Liver (tissue), 9 donors: Measurements from ENCODE around the gene TMEM200C. TPM values are rescaled to one million over a fixed set of nuclear protein-coding genes. Genes with fewer than 3 reads are reported as not detected.

Source experiments
- DNase-seq: peaks from one replicate; pipeline ENCODE4 v3.0.0-alpha.2; 2017; ENCODE audit warnings: low spot score
- H3K27ac ChIP-seq, 2 donors: one replicate each; pipeline ENCODE4 v1.7.0; 2013; ENCODE audit warnings: inconsistent platforms in 2 of 2, low read length in 2 of 2, control low read depth in 1 of 2, low read depth in 1 of 2, mild to moderate bottlenecking in 1 of 2
- H3K27me3 ChIP-seq, 4 donors: one replicate each; pipeline versions ENCODE4 v1.6.1 to v1.7.0; 2013; ENCODE audit warnings: low read length in 3 of 4, inconsistent platforms in 1 of 4, mild to moderate bottlenecking in 1 of 4, moderate library complexity in 1 of 4; ENCODE audit not compliant: control insufficient read depth in 4 of 4, insufficient read depth in 4 of 4
- H3K36me3 ChIP-seq, 4 donors: one replicate each; pipeline versions ENCODE4 v1.6.1 to v1.7.0; 2013; ENCODE audit warnings: low read length in 3 of 4, mild to moderate bottlenecking in 3 of 4, low read depth in 1 of 4, moderate library complexity in 1 of 4; ENCODE audit not compliant: control insufficient read depth in 4 of 4, insufficient read depth in 3 of 4
- H3K4me1 ChIP-seq, 4 donors: one replicate each; pipeline versions ENCODE4 v1.6.1 to v1.7.0; 2013; ENCODE audit warnings: low read length in 3 of 4, mild to moderate bottlenecking in 3 of 4, moderate library complexity in 1 of 4; ENCODE audit not compliant: control insufficient read depth in 4 of 4, insufficient read depth in 4 of 4
- H3K4me3 ChIP-seq, 3 donors: one replicate each; pipeline versions ENCODE4 v1.6.1 to v1.7.0; 2013; ENCODE audit warnings: low read length in 3 of 3, control low read depth in 1 of 3, low read depth in 1 of 3, mild to moderate bottlenecking in 1 of 3
- H3K9ac ChIP-seq, 2 donors: one replicate each; pipeline ENCODE4 v1.7.0; 2013; ENCODE audit warnings: low read length in 2 of 2, mild to moderate bottlenecking in 2 of 2, moderate library complexity in 2 of 2, control low read depth in 1 of 2, low read depth in 1 of 2
- H3K9me3 ChIP-seq, 4 donors: one replicate each; pipeline versions ENCODE4 v1.6.1 to v1.7.0; 2013; ENCODE audit warnings: low read length in 3 of 4; ENCODE audit not compliant: control insufficient read depth in 4 of 4
- CTCF ChIP-seq: fragments of 150-350 bp; IDR thresholded peaks from 2 replicates; pipeline ENCODE4 v1.5.1; 2017; ENCODE audit warnings: improper control_type of control experiment, low read depth, low read length; ENCODE audit not compliant: missing input control
- FOXA2 ChIP-seq: IDR thresholded peaks from 2 replicates; pipeline ENCODE4 v1.6.1; 2016; ENCODE audit warnings: antibody characterized with exemption
- HNF4A ChIP-seq, 2 donors: conservative IDR thresholded peaks; 2 replicates each; pipeline ENCODE4 v1.6.1; 2016; ENCODE audit warnings: antibody characterized with exemption in 2 of 2, mild to moderate bottlenecking in 2 of 2
- HNF4G ChIP-seq: IDR thresholded peaks from 2 replicates; pipeline ENCODE4 v1.6.1; 2016; ENCODE audit warnings: antibody characterized with exemption
- JUND ChIP-seq, 2 donors: IDR thresholded peaks; 2 replicates each; pipeline ENCODE4 v1.6.1; 2016; ENCODE audit warnings: antibody characterized with exemption in 2 of 2
- NR2F2 ChIP-seq: IDR thresholded peaks from 2 replicates; pipeline ENCODE4 v1.6.1; 2016; ENCODE audit warnings: antibody characterized with exemption
- REST ChIP-seq: IDR thresholded peaks from 2 replicates; pipeline ENCODE4 v1.6.1; 2016; ENCODE audit warnings: antibody characterized with exemption, mild to moderate bottlenecking
- RXRA ChIP-seq, 2 donors: IDR thresholded peaks; 2 replicates each; pipeline ENCODE4 v1.6.1; 2017 to 2018; ENCODE audit warnings: antibody characterized with exemption in 2 of 2, mild to moderate bottlenecking in 1 of 2
- SP1 ChIP-seq: IDR thresholded peaks from 2 replicates; pipeline ENCODE4 v1.6.1; 2018; ENCODE audit warnings: antibody characterized with exemption, mild to moderate bottlenecking
- TAF1 ChIP-seq: conservative IDR thresholded peaks from 2 replicates; pipeline ENCODE4 v1.6.1; 2016; ENCODE audit warnings: antibody characterized with exemption, mild to moderate bottlenecking
- YY1 ChIP-seq: IDR thresholded peaks from 2 replicates; pipeline ENCODE4 v1.6.1; 2016; ENCODE audit warnings: antibody characterized with exemption, mild to moderate bottlenecking
- WGBS: extraction: QIAGEN DNeasy Blood & Tissue Kit; methylation state at CpG from one replicate; pipeline ENCODE4 v1.1.7; 2013; 5-methylcytosine and 5-hydroxymethylcytosine counted together
- polyA plus RNA-seq, 2 donors: library from polyadenylated mRNA; stranded (reverse) in 1 of 2; unstranded in 1 of 2; fragments of 200-250 nt in 1 of 2; fragments of >200 nt in 1 of 2; fragmentation: Nextera tagmentation in 1 of 2; extraction: Ambion mirVana in 1 of 2; gene quantifications; one replicate each; pipeline versions ENCODE4 v1.2.1 to v1.2.3, GENCODE V29; 2013 to 2015
- total RNA-seq, 2 donors: library from RNA; depleted of rRNA; stranded (reverse); fragments of >200 nt; gene quantifications; one replicate each; pipeline ENCODE4 v1.2.3, GENCODE V29; 2014
- TF ChIP-seq, protein P1 (sequence below): IDR thresholded peaks from 2 replicates; pipeline ENCODE4 v1.6.1; 2016; ENCODE audit warnings: antibody characterized with exemption
- donor health status: healthy.
- donor health status: healthy.
- donor health status: healthy.
- donor health status: healthy.
- donor health status: healthy.

Gene TMEM200C
- total and polyA plus RNA-seq, 4 donors: 0.08 to 0.58 (median 0.24) TPM

DNA sequence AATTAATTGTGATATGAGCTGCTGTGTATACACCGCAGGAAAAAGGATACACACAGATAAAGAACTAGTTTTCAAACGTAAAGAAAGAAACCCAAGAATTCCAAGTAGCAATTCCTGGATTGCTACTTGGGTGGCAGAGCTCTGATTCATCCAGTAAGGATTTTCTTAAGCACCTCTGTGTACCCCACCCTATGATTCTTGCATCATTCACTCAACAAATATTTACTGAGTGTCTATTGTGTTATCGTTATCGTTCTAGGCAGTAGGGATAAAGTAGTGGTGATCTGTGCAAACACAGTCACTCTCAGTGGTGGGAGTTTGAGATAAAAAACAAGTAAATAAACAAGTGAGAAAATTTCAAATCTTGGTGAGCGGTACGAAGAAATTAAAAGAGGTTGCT, 4.9 kb upstream of the TMEM200C start:
- H3K27me3 ChIP-seq: peaks cover 0 to 2% (median 0%) of the 10 kb centered on the region in 4 donors
- peaks cover 2 to 9% (median 6%) of the 10 kb centered on the region in 4 donors for H3K4me1 ChIP-seq
- 43% methylated on average over 6 of the region's 6 CpGs for WGBS
- no peak overlapping the region for H3K9ac ChIP-seq
- TF ChIP-seq RXRA (IDR thresholded peaks at IDR 0.05) (no peak), TAF1 (no peak), CTCF (no peak), HNF4A (conservative IDR thresholded peaks at IDR 0.05) (no peak), JUND (IDR thresholded peaks at IDR 0.05) (no peak), SP1 (no peak)
- TF ChIP-seq, protein P1, sequence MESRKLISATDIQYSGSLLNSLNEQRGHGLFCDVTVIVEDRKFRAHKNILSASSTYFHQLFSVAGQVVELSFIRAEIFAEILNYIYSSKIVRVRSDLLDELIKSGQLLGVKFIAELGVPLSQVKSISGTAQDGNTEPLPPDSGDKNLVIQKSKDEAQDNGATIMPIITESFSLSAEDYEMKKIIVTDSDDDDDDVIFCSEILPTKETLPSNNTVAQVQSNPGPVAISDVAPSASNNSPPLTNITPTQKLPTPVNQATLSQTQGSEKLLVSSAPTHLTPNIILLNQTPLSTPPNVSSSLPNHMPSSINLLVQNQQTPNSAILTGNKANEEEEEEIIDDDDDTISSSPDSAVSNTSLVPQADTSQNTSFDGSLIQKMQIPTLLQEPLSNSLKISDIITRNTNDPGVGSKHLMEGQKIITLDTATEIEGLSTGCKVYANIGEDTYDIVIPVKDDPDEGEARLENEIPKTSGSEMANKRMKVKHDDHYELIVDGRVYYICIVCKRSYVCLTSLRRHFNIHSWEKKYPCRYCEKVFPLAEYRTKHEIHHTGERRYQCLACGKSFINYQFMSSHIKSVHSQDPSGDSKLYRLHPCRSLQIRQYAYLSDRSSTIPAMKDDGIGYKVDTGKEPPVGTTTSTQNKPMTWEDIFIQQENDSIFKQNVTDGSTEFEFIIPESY: no peak
- H3K27ac ChIP-seq: no peak overlapping the region
- H3K36me3 ChIP-seq: no peaks in the 10 kb centered on the region
- no peak for DNase-seq
- no peaks in the 10 kb centered on the region for H3K9me3 ChIP-seq
- no peak overlapping the region for H3K4me3 ChIP-seq

GRCh38 chr18:5899835-5900234, 4.5 kb upstream of the TMEM200C start:
- TF ChIP-seq TAF1 (no peak), NR2F2 (no peak), FOXA2 (no peak), HNF4G (no peak), YY1 (no peak), CTCF (no peak), REST (no peak)
- TF ChIP-seq, protein P1: no peak
- H3K4me3 ChIP-seq: no peak overlapping the region
- H3K4me1 ChIP-seq: peaks cover 2 to 11% (median 10%) of the 10 kb centered on the region in 4 donors
- no peaks in the 10 kb centered on the region for H3K36me3 ChIP-seq
- H3K9me3 ChIP-seq: no peaks in the 10 kb centered on the region
- no peak overlapping the region for H3K9ac ChIP-seq
- no peak for DNase-seq
- peaks cover 0 to 2% (median 0%) of the 10 kb centered on the region in 4 donors for H3K27me3 ChIP-seq
- WGBS: 96% methylated on average over 3 of the region's 3 CpGs
- H3K27ac ChIP-seq: no peak overlapping the region
